CD8-positive, alpha-beta memory T cell (primary cell): ENCODE measurements around the gene PLXNA2. TPM values are rescaled to one million over a fixed set of nuclear protein-coding genes. Genes with fewer than 3 reads are reported as not detected.
A peak's percentile ranks its signal among the peaks of the same experiment; 100 is the strongest.

Source experiments
- CTCF ChIA-PET: fragments of 350-600 bp; sonication (Branson Sonifier 250); formaldehyde crosslinking; loops from one replicate; lab custom pipeline; 2021; ENCODE audit warnings: antibody characterized with exemption; lab: Charles Lee
- POLR2A ChIA-PET: fragments of 350-600 bp; sonication (Branson Sonifier 250); formaldehyde crosslinking; loops from one replicate; lab custom pipeline; 2021; ENCODE audit warnings: antibody characterized with exemption; lab: Charles Lee
- DNase-seq, 5 donors: peaks; one replicate each; pipeline versions ENCODE4 v3.0.0 to v3.0.0-alpha.2; 2020 to 2022; ENCODE audit warnings: mixed read lengths in 1 of 5
- H3K27ac ChIP-seq: one replicate; pipeline ENCODE4 v1.7.0; 2013; ENCODE audit warnings: low read depth, mild to moderate bottlenecking, low read length, moderate library complexity
- H3K27me3 ChIP-seq: 2 replicates; pipeline ENCODE4 v1.7.0; 2013; ENCODE audit warnings: low read length, mild to moderate bottlenecking; ENCODE audit not compliant: insufficient read depth, poor library complexity, severe bottlenecking
- H3K36me3 ChIP-seq: 2 replicates; pipeline ENCODE4 v1.7.0; 2013; ENCODE audit warnings: mild to moderate bottlenecking, low read length, moderate library complexity; ENCODE audit not compliant: insufficient read depth
- H3K4me1 ChIP-seq: 2 replicates; pipeline ENCODE4 v1.7.0; 2013; ENCODE audit warnings: mild to moderate bottlenecking, low read length, moderate library complexity; ENCODE audit not compliant: insufficient read depth
- H3K4me3 ChIP-seq: 2 replicates; pipeline ENCODE4 v1.7.0; 2013; ENCODE audit warnings: mild to moderate bottlenecking, low read length
- H3K9me3 ChIP-seq: 2 replicates; pipeline ENCODE4 v1.7.0; 2013; ENCODE audit warnings: mild to moderate bottlenecking, low read length
- H3K27ac Mint-ChIP-seq, 8 donors: one replicate each; pipeline ENCODE4 v1.8.0; 2020 to 2021; ENCODE audit warnings: mixed read lengths in 8 of 8, mild to moderate bottlenecking in 6 of 8, inconsistent platforms in 3 of 8, moderate library complexity in 3 of 8
- H3K27me3 Mint-ChIP-seq, 2 donors: one replicate each; pipeline ENCODE4 v1.8.0; 2020 to 2021; ENCODE audit warnings: mixed read lengths in 2 of 2, mild to moderate bottlenecking in 1 of 2, moderate library complexity in 1 of 2
- H3K36me3 Mint-ChIP-seq, 3 donors: one replicate each; pipeline ENCODE4 v1.8.0; 2020 to 2021; ENCODE audit warnings: mixed read lengths in 3 of 3, inconsistent platforms in 1 of 3, mild to moderate bottlenecking in 1 of 3
- H3K4me1 Mint-ChIP-seq, 3 donors: one replicate each; pipeline ENCODE4 v1.8.0; 2020 to 2021; ENCODE audit warnings: mixed read lengths in 3 of 3, inconsistent platforms in 1 of 3, mild to moderate bottlenecking in 1 of 3
- H3K4me3 Mint-ChIP-seq, 7 donors: one replicate each; pipeline ENCODE4 v1.8.0; 2020 to 2021; ENCODE audit warnings: mixed read lengths in 7 of 7, mild to moderate bottlenecking in 6 of 7, moderate library complexity in 4 of 7, inconsistent platforms in 2 of 7
- H3K9me3 Mint-ChIP-seq, 5 donors: one replicate each; pipeline ENCODE4 v1.8.0; 2020 to 2022; ENCODE audit warnings: mixed read lengths in 5 of 5, mild to moderate bottlenecking in 3 of 5, moderate library complexity in 2 of 5, inconsistent platforms in 1 of 5
- polyA plus RNA-seq: library from polyadenylated mRNA; unstranded; fragments of 300-500 nt; fragmentation: Illumina TruSeq; gene quantifications from one replicate; pipeline ENCODE4 v1.2.3, GENCODE V29; 2021
- total RNA-seq, 2 experiments: library from RNA; stranded (reverse); gene quantifications; one replicate each; pipeline ENCODE4 v1.2.3, GENCODE V29; 2021

The PLXNA2 gene, protein sequence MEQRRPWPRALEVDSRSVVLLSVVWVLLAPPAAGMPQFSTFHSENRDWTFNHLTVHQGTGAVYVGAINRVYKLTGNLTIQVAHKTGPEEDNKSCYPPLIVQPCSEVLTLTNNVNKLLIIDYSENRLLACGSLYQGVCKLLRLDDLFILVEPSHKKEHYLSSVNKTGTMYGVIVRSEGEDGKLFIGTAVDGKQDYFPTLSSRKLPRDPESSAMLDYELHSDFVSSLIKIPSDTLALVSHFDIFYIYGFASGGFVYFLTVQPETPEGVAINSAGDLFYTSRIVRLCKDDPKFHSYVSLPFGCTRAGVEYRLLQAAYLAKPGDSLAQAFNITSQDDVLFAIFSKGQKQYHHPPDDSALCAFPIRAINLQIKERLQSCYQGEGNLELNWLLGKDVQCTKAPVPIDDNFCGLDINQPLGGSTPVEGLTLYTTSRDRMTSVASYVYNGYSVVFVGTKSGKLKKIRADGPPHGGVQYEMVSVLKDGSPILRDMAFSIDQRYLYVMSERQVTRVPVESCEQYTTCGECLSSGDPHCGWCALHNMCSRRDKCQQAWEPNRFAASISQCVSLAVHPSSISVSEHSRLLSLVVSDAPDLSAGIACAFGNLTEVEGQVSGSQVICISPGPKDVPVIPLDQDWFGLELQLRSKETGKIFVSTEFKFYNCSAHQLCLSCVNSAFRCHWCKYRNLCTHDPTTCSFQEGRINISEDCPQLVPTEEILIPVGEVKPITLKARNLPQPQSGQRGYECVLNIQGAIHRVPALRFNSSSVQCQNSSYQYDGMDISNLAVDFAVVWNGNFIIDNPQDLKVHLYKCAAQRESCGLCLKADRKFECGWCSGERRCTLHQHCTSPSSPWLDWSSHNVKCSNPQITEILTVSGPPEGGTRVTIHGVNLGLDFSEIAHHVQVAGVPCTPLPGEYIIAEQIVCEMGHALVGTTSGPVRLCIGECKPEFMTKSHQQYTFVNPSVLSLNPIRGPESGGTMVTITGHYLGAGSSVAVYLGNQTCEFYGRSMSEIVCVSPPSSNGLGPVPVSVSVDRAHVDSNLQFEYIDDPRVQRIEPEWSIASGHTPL (N-terminal part only)
- total RNA-seq (1 to 10 TPM in 1 of 2 experiments, under 1 TPM in 1; 0.75 to 1.1 TPM), polyA plus RNA-seq (1.0 TPM)

DNA sequence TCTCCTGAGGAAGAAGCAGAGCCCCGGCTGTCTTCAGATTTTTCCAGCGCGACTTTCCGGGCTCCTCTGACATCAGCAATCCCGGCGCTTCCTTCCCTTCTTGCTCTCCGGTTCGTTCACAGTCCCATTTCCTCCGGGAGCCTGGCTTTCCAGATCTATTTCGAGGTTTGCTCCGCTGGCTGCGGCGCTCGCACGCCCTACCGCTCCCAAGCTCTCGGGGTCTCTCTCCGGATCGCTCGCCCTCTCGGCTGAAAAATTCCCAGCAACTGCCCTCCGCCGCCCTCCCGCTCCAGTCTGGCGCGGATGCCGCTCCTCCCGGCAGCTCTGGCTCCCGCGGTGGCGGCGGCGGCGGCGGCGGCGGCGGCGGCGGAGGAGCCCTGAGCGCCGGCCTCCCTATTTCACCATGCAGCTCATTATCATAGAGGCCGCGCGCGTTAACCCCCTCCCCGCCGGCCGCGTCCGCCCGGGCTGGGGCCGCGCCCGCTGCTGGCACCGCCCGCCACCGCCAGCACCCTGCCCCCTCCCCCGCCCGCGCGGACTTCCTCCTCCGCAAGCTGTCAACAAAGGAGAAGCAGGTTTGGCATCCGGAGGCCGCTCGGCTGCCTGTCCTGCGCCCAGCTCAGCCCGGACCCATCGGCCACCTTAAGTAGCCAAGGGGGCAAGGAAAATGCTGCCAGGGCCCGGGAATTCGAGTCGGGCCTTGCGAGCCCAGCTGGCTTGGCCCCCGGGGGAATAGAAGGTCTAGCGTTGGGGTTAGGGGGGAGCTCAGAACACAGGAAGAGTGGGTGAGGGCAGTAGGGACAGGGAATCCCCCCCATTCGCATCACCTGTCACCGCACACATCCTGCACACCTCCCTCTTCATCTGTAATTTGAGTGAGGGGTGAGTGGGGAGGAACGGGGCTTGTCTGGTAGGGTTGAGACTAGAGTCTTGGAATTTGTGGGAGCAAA lies at the start of gene PLXNA2:
PLXNA2 (minus strand) TSS at position 418 of the 950 bp plus-strand sequence. CDS start 26,462 bp downstream, outside the sequence.
- peaks cover 12 to 14% of the 10 kb centered on the region in 2 donors for H3K27me3 Mint-ChIP-seq
- POLR2A ChIA-PET: interaction anchor here (0.5 to 2.0 kb wide), 7 partner anchors 58 to 432 kb away, joined by 3 to 19 read pairs (median 3); no protein-coding TSS in a partner anchor

GRCh38 chr1:208292908-208293307 lies 48.7 kb upstream of the PLXNA2 start:
- Mint-ChIP-seq H3K27ac (no peak overlapping the region), H3K27me3 (peaks cover 15 to 56% of the 10 kb centered on the region in 2 donors), H3K4me3 (no peak overlapping the region), H3K36me3 (no peaks in the 10 kb centered on the region), H3K9me3 (no peaks in the 10 kb centered on the region), H3K4me1 (peaks cover 0 to 6% (median 5%) of the 10 kb centered on the region in 3 donors)
- no peaks in the 10 kb centered on the region for H3K4me1 ChIP-seq
- no peak overlapping the region for H3K4me3 ChIP-seq
- ChIA-PET POLR2A (no interaction called here), CTCF (no interaction called here)
- no peaks in the 10 kb centered on the region for H3K27me3 ChIP-seq
- no peaks in the 10 kb centered on the region for H3K9me3 ChIP-seq
- no peak for DNase-seq
- no peaks in the 10 kb centered on the region for H3K36me3 ChIP-seq
- H3K27ac ChIP-seq: no peak overlapping the region

More for the DNA sequence above, at the start of gene PLXNA2:
- peaks cover 10% of the 10 kb centered on the region for H3K4me1 ChIP-seq
- peaks cover 19% of the 10 kb centered on the region for H3K27me3 ChIP-seq
- no peaks in the 10 kb centered on the region for H3K9me3 ChIP-seq
- H3K27ac ChIP-seq: peak within 1 kb of the TSS; percentile 29
- peak; percentile 40 to 77 (median 58) for DNase-seq
- peak within 1 kb of the TSS; percentile 79 to 93 (median 88) for H3K4me3 Mint-ChIP-seq
- no peaks in the 10 kb centered on the region for H3K9me3 Mint-ChIP-seq
- H3K36me3 Mint-ChIP-seq: peaks cover 0 to 5% (median 0%) of the 10 kb centered on the region in 3 donors
- no peaks in the 10 kb centered on the region for H3K36me3 ChIP-seq
- peaks cover 15 to 18% (median 18%) of the 10 kb centered on the region in 3 donors for H3K4me1 Mint-ChIP-seq
- CTCF ChIA-PET: interaction anchor here (0.7 to 3.6 kb wide), 24 partner anchors 9 to 447 kb away, joined by 3 to 63 read pairs (median 5); no protein-coding TSS in a partner anchor
- peak within 1 kb of the TSS; percentile 34 to 92 (median 84) for H3K27ac Mint-ChIP-seq
- peak within 1 kb of the TSS; percentile 64 for H3K4me3 ChIP-seq

DNA sequence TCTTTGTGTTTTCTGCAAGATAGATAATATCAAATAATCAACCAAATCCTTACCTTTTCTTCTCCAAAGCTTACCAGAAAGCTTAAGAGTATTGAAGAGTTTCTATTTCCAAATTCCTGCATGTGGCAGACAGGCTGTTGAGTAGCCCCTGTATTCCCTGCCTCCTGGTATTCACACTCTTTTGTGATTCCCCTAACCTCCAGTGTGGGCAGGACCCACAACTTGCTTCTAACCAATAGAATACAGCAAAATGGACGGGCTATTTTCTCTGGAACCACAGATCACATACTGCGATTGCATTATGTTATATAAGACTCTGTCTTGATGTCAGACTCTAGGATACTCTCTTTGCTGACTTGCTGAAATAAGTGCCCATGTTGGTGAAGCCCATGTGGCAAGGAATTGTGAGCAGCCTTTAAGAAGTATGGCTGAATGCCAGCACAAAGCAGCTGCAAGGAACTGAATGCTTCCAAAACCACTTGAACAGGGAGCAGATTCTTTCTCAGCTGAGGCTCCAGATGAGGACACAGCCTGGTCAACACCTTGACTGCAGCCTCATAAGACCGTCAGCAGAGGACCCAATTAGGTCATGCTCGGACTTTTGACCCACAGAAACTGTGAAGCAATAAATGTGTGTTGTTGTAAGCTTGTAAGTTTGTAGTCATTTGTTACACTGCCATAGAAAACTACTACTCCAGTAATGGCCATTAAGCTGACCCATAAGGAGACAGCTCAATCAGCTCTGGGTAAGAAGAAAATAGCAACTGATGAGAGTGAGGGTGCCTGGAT lies 47.9 kb upstream of the PLXNA2 start:
- H3K27ac ChIP-seq: no peak overlapping the region
- no peaks in the 10 kb centered on the region for H3K4me1 ChIP-seq
- ChIA-PET CTCF (no interaction called here), POLR2A (no interaction called here)
- no peak overlapping the region for H3K27ac Mint-ChIP-seq
- no peak overlapping the region for H3K4me3 Mint-ChIP-seq
- H3K9me3 ChIP-seq: no peaks in the 10 kb centered on the region
- no peak for DNase-seq
- H3K36me3 Mint-ChIP-seq: no peaks in the 10 kb centered on the region
- peaks cover 0 to 6% (median 5%) of the 10 kb centered on the region in 3 donors for H3K4me1 Mint-ChIP-seq
- H3K36me3 ChIP-seq: no peaks in the 10 kb centered on the region
- H3K27me3 Mint-ChIP-seq: peaks cover 14 to 54% of the 10 kb centered on the region in 2 donors
- no peak overlapping the region for H3K4me3 ChIP-seq
- no peaks in the 10 kb centered on the region for H3K27me3 ChIP-seq
- no peaks in the 10 kb centered on the region for H3K9me3 Mint-ChIP-seq

GRCh38 chr1:208291129-208291528 lies 46.9 kb upstream of the PLXNA2 start:
- H3K27me3 Mint-ChIP-seq: peaks cover 9 to 51% of the 10 kb centered on the region in 2 donors
- Histone ChIP-seq H3K27ac (no peak overlapping the region), H3K9me3 (no peaks in the 10 kb centered on the region), H3K4me1 (no peaks in the 10 kb centered on the region), H3K27me3 (peaks cover under 1% of the 10 kb centered on the region), H3K36me3 (no peaks in the 10 kb centered on the region), H3K4me3 (no peak overlapping the region)
- no peaks in the 10 kb centered on the region for H3K9me3 Mint-ChIP-seq
- H3K4me1 Mint-ChIP-seq: peaks cover 0 to 6% (median 5%) of the 10 kb centered on the region in 3 donors
- POLR2A ChIA-PET: no interaction called here
- no peaks in the 10 kb centered on the region for H3K36me3 Mint-ChIP-seq
- CTCF ChIA-PET: no interaction called here
- H3K4me3 Mint-ChIP-seq: no peak overlapping the region
- DNase-seq: no peak
- H3K27ac Mint-ChIP-seq: no peak overlapping the region

- H3K4me1 Mint-ChIP-seq: peaks cover 0 to 6% (median 5%) of the 10 kb centered on the region in 3 donors
Observed at GRCh38 chr1:208289716-208290115, 45.5 kb upstream of the PLXNA2 start.

DNA sequence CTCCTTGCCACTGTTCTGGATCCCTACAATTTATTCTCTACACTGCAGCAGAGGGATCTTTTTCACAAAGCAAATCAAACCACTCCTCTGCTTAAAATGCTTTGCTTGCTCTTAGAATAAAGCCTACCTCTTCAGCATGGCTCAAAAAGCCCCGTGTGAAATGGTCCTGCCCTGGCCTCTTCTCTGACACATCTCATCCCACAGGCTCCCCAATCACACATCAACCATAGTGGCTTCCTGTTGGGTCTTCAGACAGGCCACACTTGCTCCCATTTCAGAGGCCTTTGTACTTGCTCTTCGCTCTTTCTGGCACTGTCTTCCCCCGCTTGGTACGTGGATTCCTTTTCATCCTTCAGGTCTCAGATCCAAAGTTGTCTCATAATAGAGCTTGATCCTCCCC lies 44.3 kb upstream of the PLXNA2 start:
- Mint-ChIP-seq H3K4me3 (no peak overlapping the region), H3K27me3 (peaks cover 4 to 42% of the 10 kb centered on the region in 2 donors), H3K36me3 (peaks cover 0 to 3% (median 0%) of the 10 kb centered on the region in 3 donors), H3K27ac (no peak overlapping the region), H3K9me3 (no peaks in the 10 kb centered on the region), H3K4me1 (peaks cover 0 to 6% (median 5%) of the 10 kb centered on the region in 3 donors)
- Histone ChIP-seq H3K4me1 (no peaks in the 10 kb centered on the region), H3K36me3 (no peaks in the 10 kb centered on the region), H3K27ac (no peak overlapping the region), H3K27me3 (peaks cover 4% of the 10 kb centered on the region), H3K4me3 (no peak overlapping the region), H3K9me3 (no peaks in the 10 kb centered on the region)
- no peak for DNase-seq
- CTCF ChIA-PET: no interaction called here
- POLR2A ChIA-PET: no interaction called here

More at GRCh38 chr1:208289716-208290115, 45.5 kb upstream of the PLXNA2 start:
- ChIA-PET POLR2A (no interaction called here), CTCF (no interaction called here)
- DNase-seq: no peak
- Mint-ChIP-seq H3K4me3 (no peak overlapping the region), H3K36me3 (peaks cover 0 to 3% (median 0%) of the 10 kb centered on the region in 3 donors), H3K9me3 (no peaks in the 10 kb centered on the region), H3K27ac (no peak overlapping the region), H3K27me3 (peaks cover 4 to 46% of the 10 kb centered on the region in 2 donors)
- H3K4me1 ChIP-seq: no peaks in the 10 kb centered on the region
- H3K27me3 ChIP-seq: peaks cover 4% of the 10 kb centered on the region
- no peak overlapping the region for H3K4me3 ChIP-seq
- H3K9me3 ChIP-seq: no peaks in the 10 kb centered on the region
- no peak overlapping the region for H3K27ac ChIP-seq
- H3K36me3 ChIP-seq: no peaks in the 10 kb centered on the region
